ENCODE measurements around the gene MGLL.

Gene MGLL

GRCh38 chr3:127644641-127645370 is 177.5 kb downstream of the MGLL start:
- Mint-ChIP-seq H3K36me3 (no peaks in the 10 kb centered on the region), H3K4me1 (no peaks in the 10 kb centered on the region), H3K4me3 (no peak overlapping the region), H3K9me3 (no peaks in the 10 kb centered on the region), H3K27ac (no peak overlapping the region)
- ATAC-seq (no peak), DNase-seq (ENCODE audit: low spot score in 2 of 2) (no peak)

GRCh38 chr3:127640042-127640355 is 182.3 kb downstream of the MGLL start:
- peaks cover 13% of the 10 kb centered on the region for H3K4me1 Mint-ChIP-seq
- H3K9me3 Mint-ChIP-seq = no peaks in the 10 kb centered on the region
- no peak overlapping the region for H3K4me3 Mint-ChIP-seq
- H3K27ac Mint-ChIP-seq = no peak overlapping the region
- DNase-seq (ENCODE audit: low spot score in 2 of 2) (no peak), ATAC-seq (no peak)
- no peaks in the 10 kb centered on the region for H3K36me3 Mint-ChIP-seq

DNA sequence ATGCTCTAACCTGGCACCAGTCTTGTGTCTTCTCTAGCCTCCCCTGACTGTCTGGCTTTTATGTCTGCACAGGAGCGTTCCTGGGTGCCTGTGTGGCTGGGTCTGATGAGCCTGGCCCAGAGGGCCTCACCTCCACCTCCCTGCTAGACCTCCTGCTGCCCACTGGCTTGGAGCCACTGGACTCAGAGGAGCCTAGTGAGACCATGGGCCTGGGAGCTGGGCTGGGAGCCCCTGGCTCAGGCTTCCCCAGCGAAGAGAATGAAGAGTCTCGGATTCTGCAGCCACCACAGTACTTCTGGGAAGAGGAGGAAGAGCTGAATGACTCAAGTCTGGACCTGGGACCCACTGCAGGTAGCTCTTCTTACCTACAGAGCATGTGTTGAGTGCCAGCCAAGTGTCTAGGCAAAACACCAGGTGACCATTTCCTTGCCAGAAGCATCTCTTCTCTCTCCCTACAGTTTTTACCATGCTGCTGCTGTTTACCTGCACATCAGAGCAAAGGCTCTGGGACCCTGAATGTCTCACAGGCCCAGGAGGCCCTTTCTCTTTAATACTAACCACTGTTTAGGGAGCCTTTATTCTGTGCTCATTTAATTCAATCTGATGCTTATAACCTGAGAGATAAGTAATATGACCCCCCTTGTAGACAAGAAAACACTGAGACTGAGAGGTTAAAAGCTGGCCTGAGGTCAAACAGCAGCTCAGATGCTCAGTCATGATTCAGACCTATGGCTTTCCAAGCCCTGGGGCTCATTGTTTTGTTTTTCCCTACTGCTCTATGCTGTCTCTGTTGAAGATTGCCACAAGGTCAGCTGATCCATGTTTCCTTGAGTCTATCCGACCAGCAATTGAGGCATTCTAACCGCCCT is 182.9 kb downstream of the MGLL start:
- Mint-ChIP-seq H3K27ac (peak overlapping the region; percentile 29), H3K9me3 (no peaks in the 10 kb centered on the region), H3K4me3 (no peak overlapping the region), H3K36me3 (no peaks in the 10 kb centered on the region), H3K4me1 (peaks cover 13% of the 10 kb centered on the region)
- ATAC-seq (no peak), DNase-seq (ENCODE audit: low spot score in 2 of 2) (no peak)

Measured in stimulated activated effector memory CD8-positive, alpha-beta T cell treated with anti-CD3 and anti-CD28 coated beads, Interleukin-12 subunit alpha, Interleukin-12 subunit beta, amount 100 ng/mL, for 72 hours (primary cell).